SK-N-SH treated with all-trans-retinoic acid at 6 μM for 48 hours (cell line): ENCODE data around the gene SLC22A3.

Experiments
- ATAC-seq: fragments of 200-7000 bp; cut with Tn5 transposase; 3 replicates; pipeline ENCODE4 v1.9.1; 2020; ENCODE audit warnings: mild to moderate bottlenecking, moderate library complexity
- ARNTL ChIP-seq: fragments of 450-650 bp; formaldehyde crosslinking; IDR thresholded peaks from 2 replicates; pipeline ENCODE4 v1.5.0; 2020; ENCODE audit warnings: low read depth, mild to moderate bottlenecking, moderate library complexity, borderline replicate concordance
- BACH2 ChIP-seq: fragments of 250-450 bp; sonication (Bioruptor Pico); IDR thresholded peaks from 2 replicates; pipeline ENCODE4 v1.9.0; 2021; ENCODE audit warnings: mild to moderate bottlenecking, borderline replicate concordance
- CSDC2 ChIP-seq: fragments of 250-450 bp; sonication (Bioruptor Pico); IDR thresholded peaks from 2 replicates; pipeline ENCODE4 v1.5.0; 2020; ENCODE audit warnings: mild to moderate bottlenecking, moderate library complexity
- CSRNP3 ChIP-seq: fragments of 250-450 bp; sonication (Bioruptor Pico); IDR thresholded peaks from 2 replicates; pipeline ENCODE4 v1.5.1; 2021; ENCODE audit warnings: mild to moderate bottlenecking, moderate library complexity
- ESRRG ChIP-seq: fragments of 250-450 bp; sonication (Bioruptor Pico); IDR thresholded peaks from 2 replicates; pipeline ENCODE4 v1.6.1; 2021; ENCODE audit warnings: mild to moderate bottlenecking
- GLIS3 ChIP-seq: fragments of 250-450 bp; sonication (Bioruptor Pico); IDR thresholded peaks from 2 replicates; pipeline ENCODE4 v1.5.0; 2020; ENCODE audit warnings: mild to moderate bottlenecking, moderate library complexity
- ISL1 ChIP-seq: fragments of 250-450 bp; sonication (Bioruptor Pico); IDR thresholded peaks from 2 replicates; pipeline ENCODE4 v2.1.2; 2022; ENCODE audit warnings: mild to moderate bottlenecking, moderate library complexity
- OSR1 ChIP-seq: fragments of 250-450 bp; sonication (Bioruptor Pico); IDR thresholded peaks from 2 replicates; pipeline ENCODE4 v1.8.0; 2022; ENCODE audit warnings: moderate library complexity, mild to moderate bottlenecking, inconsistent platforms
- PPARA ChIP-seq: fragments of 250-450 bp; sonication (Bioruptor Pico); IDR thresholded peaks from 2 replicates; pipeline ENCODE4 v1.5.0; 2020; ENCODE audit warnings: mild to moderate bottlenecking, borderline replicate concordance
- RARB ChIP-seq: fragments of 250-450 bp; sonication (Bioruptor Pico); IDR thresholded peaks from 2 replicates; pipeline ENCODE4 v1.8.0; 2021; ENCODE audit warnings: mild to moderate bottlenecking, moderate library complexity
- SNAI2 ChIP-seq: fragments of 250-450 bp; sonication (Bioruptor Pico); IDR thresholded peaks from 2 replicates; pipeline ENCODE4 v1.5.0; 2020; ENCODE audit warnings: mild to moderate bottlenecking, moderate library complexity
- TCF4 ChIP-seq: fragments of 250-450 bp; sonication (Bioruptor Pico); IDR thresholded peaks from 2 replicates; pipeline ENCODE4 v1.8.0; 2021; ENCODE audit warnings: mild to moderate bottlenecking, moderate library complexity, borderline replicate concordance
- TOX ChIP-seq: fragments of 250-450 bp; sonication (Bioruptor Pico); IDR thresholded peaks from 2 replicates; pipeline ENCODE4 v1.8.0; 2021; ENCODE audit warnings: mild to moderate bottlenecking, moderate library complexity, borderline replicate concordance
- TSHZ2 ChIP-seq: fragments of 250-450 bp; sonication (Bioruptor Pico); IDR thresholded peaks from 2 replicates; pipeline ENCODE4 v1.5.0; 2020; ENCODE audit warnings: mild to moderate bottlenecking, moderate library complexity
- ZC3H10 ChIP-seq: fragments of 250-450 bp; sonication (Bioruptor Pico); IDR thresholded peaks from 2 replicates; pipeline ENCODE4 v1.5.1; 2021; ENCODE audit warnings: mild to moderate bottlenecking, moderate library complexity
- ZFP3 ChIP-seq: fragments of 250-450 bp; sonication (Bioruptor Pico); IDR thresholded peaks from 2 replicates; pipeline ENCODE4 v1.5.0; 2020; ENCODE audit warnings: mild to moderate bottlenecking, moderate library complexity
- ZFP30 ChIP-seq: fragments of 450-650 bp; formaldehyde crosslinking; IDR thresholded peaks from 2 replicates; pipeline ENCODE4 v1.5.0; 2022; ENCODE audit warnings: mild to moderate bottlenecking, moderate library complexity
- ZNF70 ChIP-seq: fragments of 450-650 bp; formaldehyde crosslinking; IDR thresholded peaks from 2 replicates; pipeline ENCODE4 v1.5.0; 2020; ENCODE audit warnings: mild to moderate bottlenecking, moderate library complexity
- ZNF8 ChIP-seq: fragments of 450-650 bp; formaldehyde crosslinking; IDR thresholded peaks from 2 replicates; pipeline ENCODE4 v1.5.0; 2020; ENCODE audit warnings: mild to moderate bottlenecking, moderate library complexity
- TF ChIP-seq, protein P1 (sequence below): fragments of 250-450 bp; sonication (Bioruptor Pico); IDR thresholded peaks from 2 replicates; pipeline ENCODE4 v1.8.0; 2020; ENCODE audit warnings: mild to moderate bottlenecking, moderate library complexity, borderline replicate concordance
- TF ChIP-seq, protein P2 (sequence below): fragments of 250-450 bp; sonication (Bioruptor Pico); IDR thresholded peaks from 2 replicates; pipeline ENCODE4 v1.5.1; 2020; ENCODE audit warnings: low read depth, mild to moderate bottlenecking, moderate library complexity
- TF ChIP-seq, protein P3 (sequence below): fragments of 250-450 bp; sonication (Bioruptor Pico); IDR thresholded peaks from 2 replicates; pipeline ENCODE4 v1.8.0; 2021; ENCODE audit warnings: low read depth, mild to moderate bottlenecking, moderate library complexity, borderline replicate concordance

SLC22A3 gene

DNA sequence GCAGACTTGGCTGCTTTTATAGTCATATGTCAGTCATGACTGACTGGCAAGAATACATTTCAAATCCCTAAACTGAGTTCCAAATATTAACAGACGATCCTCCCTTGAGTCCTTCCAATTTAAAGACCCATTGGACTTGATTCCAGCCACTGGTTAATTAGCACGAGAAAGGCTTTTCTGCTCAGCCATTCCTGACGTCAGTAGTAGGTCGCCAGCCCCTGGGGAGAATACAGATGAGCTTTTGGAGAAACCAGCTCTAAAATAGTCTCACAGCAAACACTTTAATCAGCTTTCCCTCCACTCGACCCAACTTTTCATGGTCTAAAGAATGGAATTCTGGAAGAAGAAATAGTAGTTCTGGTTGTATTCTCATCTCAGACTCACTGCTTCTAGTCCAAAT lies 91.6 kb downstream of the SLC22A3 start:
- ATAC-seq = no peak
- no peak for TF ChIP-seq RARB (CRISPR knock-in tag)
- no peak for TF ChIP-seq GLIS3 (CRISPR knock-in tag)
- TF ChIP-seq PPARA (CRISPR knock-in tag) = no peak
- TF ChIP-seq OSR1 = no peak
- TF ChIP-seq, protein P1, sequence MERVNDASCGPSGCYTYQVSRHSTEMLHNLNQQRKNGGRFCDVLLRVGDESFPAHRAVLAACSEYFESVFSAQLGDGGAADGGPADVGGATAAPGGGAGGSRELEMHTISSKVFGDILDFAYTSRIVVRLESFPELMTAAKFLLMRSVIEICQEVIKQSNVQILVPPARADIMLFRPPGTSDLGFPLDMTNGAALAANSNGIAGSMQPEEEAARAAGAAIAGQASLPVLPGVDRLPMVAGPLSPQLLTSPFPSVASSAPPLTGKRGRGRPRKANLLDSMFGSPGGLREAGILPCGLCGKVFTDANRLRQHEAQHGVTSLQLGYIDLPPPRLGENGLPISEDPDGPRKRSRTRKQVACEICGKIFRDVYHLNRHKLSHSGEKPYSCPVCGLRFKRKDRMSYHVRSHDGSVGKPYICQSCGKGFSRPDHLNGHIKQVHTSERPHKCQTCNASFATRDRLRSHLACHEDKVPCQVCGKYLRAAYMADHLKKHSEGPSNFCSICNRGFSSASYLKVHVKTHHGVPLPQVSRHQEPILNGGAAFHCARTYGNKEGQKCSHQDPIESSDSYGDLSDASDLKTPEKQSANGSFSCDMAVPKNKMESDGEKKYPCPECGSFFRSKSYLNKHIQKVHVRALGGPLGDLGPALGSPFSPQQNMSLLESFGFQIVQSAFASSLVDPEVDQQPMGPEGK (CRISPR knock-in tag) = no peak
- TF ChIP-seq ZNF70 (CRISPR knock-in tag) = no peak
- TF ChIP-seq, protein P2, sequence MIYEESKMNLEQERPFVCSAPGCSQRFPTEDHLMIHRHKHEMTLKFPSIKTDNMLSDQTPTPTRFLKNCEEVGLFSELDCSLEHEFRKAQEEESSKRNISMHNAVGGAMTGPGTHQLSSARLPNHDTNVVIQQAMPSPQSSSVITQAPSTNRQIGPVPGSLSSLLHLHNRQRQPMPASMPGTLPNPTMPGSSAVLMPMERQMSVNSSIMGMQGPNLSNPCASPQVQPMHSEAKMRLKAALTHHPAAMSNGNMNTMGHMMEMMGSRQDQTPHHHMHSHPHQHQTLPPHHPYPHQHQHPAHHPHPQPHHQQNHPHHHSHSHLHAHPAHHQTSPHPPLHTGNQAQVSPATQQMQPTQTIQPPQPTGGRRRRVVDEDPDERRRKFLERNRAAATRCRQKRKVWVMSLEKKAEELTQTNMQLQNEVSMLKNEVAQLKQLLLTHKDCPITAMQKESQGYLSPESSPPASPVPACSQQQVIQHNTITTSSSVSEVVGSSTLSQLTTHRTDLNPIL (CRISPR knock-in tag) = no peak
- no peak for TF ChIP-seq TCF4
- TF ChIP-seq BACH2 (CRISPR knock-in tag) = no peak
- TF ChIP-seq ZC3H10 (CRISPR knock-in tag) = no peak
- no peak for TF ChIP-seq CSDC2 (CRISPR knock-in tag)
- TF ChIP-seq ESRRG (CRISPR knock-in tag) = no peak
- no peak for TF ChIP-seq ZNF8 (CRISPR knock-in tag)
- TF ChIP-seq SNAI2 (CRISPR knock-in tag) = no peak
- no peak for TF ChIP-seq CSRNP3 (CRISPR knock-in tag)
- TF ChIP-seq, protein P3, sequence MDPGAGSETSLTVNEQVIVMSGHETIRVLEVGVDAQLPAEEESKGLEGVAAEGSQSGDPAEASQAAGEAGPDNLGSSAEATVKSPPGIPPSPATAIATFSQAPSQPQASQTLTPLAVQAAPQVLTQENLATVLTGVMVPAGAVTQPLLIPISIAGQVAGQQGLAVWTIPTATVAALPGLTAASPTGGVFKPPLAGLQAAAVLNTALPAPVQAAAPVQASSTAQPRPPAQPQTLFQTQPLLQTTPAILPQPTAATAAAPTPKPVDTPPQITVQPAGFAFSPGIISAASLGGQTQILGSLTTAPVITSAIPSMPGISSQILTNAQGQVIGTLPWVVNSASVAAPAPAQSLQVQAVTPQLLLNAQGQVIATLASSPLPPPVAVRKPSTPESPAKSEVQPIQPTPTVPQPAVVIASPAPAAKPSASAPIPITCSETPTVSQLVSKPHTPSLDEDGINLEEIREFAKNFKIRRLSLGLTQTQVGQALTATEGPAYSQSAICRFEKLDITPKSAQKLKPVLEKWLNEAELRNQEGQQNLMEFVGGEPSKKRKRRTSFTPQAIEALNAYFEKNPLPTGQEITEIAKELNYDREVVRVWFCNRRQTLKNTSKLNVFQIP (CRISPR knock-in tag) = no peak
- TF ChIP-seq ISL1 (CRISPR knock-in tag) = no peak
- TF ChIP-seq ZFP3 (CRISPR knock-in tag) = no peak

- ATAC-seq = no peak
- TF ChIP-seq TCF4 = no peak
- no peak for TF ChIP-seq SNAI2 (CRISPR knock-in tag)
- no peak for TF ChIP-seq CSDC2 (CRISPR knock-in tag)
- no peak for TF ChIP-seq ZC3H10 (CRISPR knock-in tag)
Measured at GRCh38 chr6:160442151-160442550, 94.0 kb downstream of the SLC22A3 start.

- TF ChIP-seq TOX (CRISPR knock-in tag) (no peak), ZFP30 (no peak), CSRNP3 (CRISPR knock-in tag) (no peak), ZFP3 (CRISPR knock-in tag) (no peak), ZNF70 (CRISPR knock-in tag) (no peak), GLIS3 (CRISPR knock-in tag) (no peak), SNAI2 (CRISPR knock-in tag) (no peak), CSDC2 (CRISPR knock-in tag) (no peak), TSHZ2 (no peak), ZC3H10 (CRISPR knock-in tag) (no peak), ARNTL (CRISPR knock-in tag) (no peak), ZNF8 (CRISPR knock-in tag) (no peak), BACH2 (CRISPR knock-in tag) (no peak), OSR1 (no peak), PPARA (CRISPR knock-in tag) (no peak), ESRRG (CRISPR knock-in tag) (no peak), TCF4 (no peak), ISL1 (CRISPR knock-in tag) (no peak)
- TF ChIP-seq, protein P2 (CRISPR knock-in tag) = no peak
- no peak for ATAC-seq
Measured at GRCh38 chr6:160445130-160445529, 97.0 kb downstream of the SLC22A3 start.
